GM23338 (cell line): ENCODE data around the gene SLC24A4.

ENCODE experiments used
- CTCF ChIP-seq, 2 experiments: fragments of 200-600 bp in 1 of 2; sonication (generic) in 1 of 2; conservative IDR thresholded peaks; 2 replicates each; pipeline versions ENCODE4 v1.5.1 to v1.6.1; 2016 to 2017; ENCODE audit warnings: antibody characterized with exemption in 2 of 2, low read depth in 2 of 2, mild to moderate bottlenecking in 2 of 2, moderate library complexity in 1 of 2
- POLR2AphosphoS5 ChIP-seq: IDR thresholded peaks from 2 replicates; pipeline ENCODE4 v1.6.1; 2016; ENCODE audit warnings: antibody characterized with exemption, low read depth

GRCh38 chr14:92450351-92451070 is 127.5 kb downstream of the SLC24A4 start:
- TF ChIP-seq CTCF (conservative IDR thresholded peaks at IDR 0.05; ENCODE audit: low read depth in 2 of 2), result no peak
- no peak for TF ChIP-seq POLR2AphosphoS5
